ENCODE results near the gene FBXL20. TPM values are rescaled to one million over a fixed set of nuclear protein-coding genes. Genes with fewer than 3 reads are reported as not detected.

The FBXL20 gene
- total RNA-seq, 6 experiments from 2014 or later, result 6.0 to 9.8 (median 8.5) TPM

GRCh38 chr17:39270923-39271322, 130.5 kb downstream of the FBXL20 start:
- Histone ChIP-seq H3K27me3 (no peaks in the 10 kb centered on the region), H3K27ac (no peak overlapping the region), H3K4me1 (no peaks in the 10 kb centered on the region), H3K4me3 (no peak overlapping the region), H3K36me3 (peaks cover 0 to 47% (median 11%) of the 10 kb centered on the region in 4 donors), H3K9me3 (no peaks in the 10 kb centered on the region)
- TF ChIP-seq CTCF (IDR thresholded peaks at IDR 0.05) (peak; percentile 29 to 56 (median 42)), POLR2A (IDR thresholded peaks at IDR 0.05) (no peak)
- ATAC-seq (peak in 2 of 4 donors; percentile 40 to 69), DNase-seq (no peak)
- intact Hi-C loops (cut with DNase I), result no loop called here
- 40% methylated on average over 3 of the region's 3 CpGs for WGBS (ENCODE audit: insufficient coverage, low coverage, low lambda C conversion rate, missing lambda C conversion rate)

GRCh38 chr17:39264119-39264518, 137.3 kb downstream of the FBXL20 start:
- Histone ChIP-seq H3K27me3 (no peaks in the 10 kb centered on the region), H3K4me1 (no peaks in the 10 kb centered on the region), H3K4me3 (no peak overlapping the region), H3K9me3 (no peaks in the 10 kb centered on the region), H3K36me3 (peaks cover 0 to 68% (median 11%) of the 10 kb centered on the region in 4 donors), H3K27ac (no peak overlapping the region)
- WGBS (ENCODE audit: insufficient coverage, low coverage, low lambda C conversion rate, missing lambda C conversion rate), result 80% methylated on average over 5 of the region's 5 CpGs
- ATAC-seq (no peak), DNase-seq (no peak)
- intact Hi-C loops (cut with DNase I), result no loop called here
- TF ChIP-seq CTCF (IDR thresholded peaks at IDR 0.05) (no peak), POLR2A (IDR thresholded peaks at IDR 0.05) (no peak)

GRCh38 chr17:39261286-39261685, 140.1 kb downstream of the FBXL20 start:
- TF ChIP-seq CTCF (IDR thresholded peaks at IDR 0.05) (peak in 2 of 4 donors; percentile 15 to 23), POLR2A (IDR thresholded peaks at IDR 0.05) (no peak)
- Histone ChIP-seq H3K4me1 (peaks cover 0 to 12% (median 5%) of the 10 kb centered on the region in 4 donors), H3K27ac (no peak overlapping the region), H3K27me3 (no peaks in the 10 kb centered on the region), H3K9me3 (no peaks in the 10 kb centered on the region), H3K36me3 (peaks cover 0 to 56% (median 8%) of the 10 kb centered on the region in 4 donors), H3K4me3 (no peak overlapping the region)
- ATAC-seq (no peak), DNase-seq (no peak)
- WGBS (ENCODE audit: insufficient coverage, low coverage, low lambda C conversion rate, missing lambda C conversion rate), result 81% methylated on average over 5 of the region's 7 CpGs
- intact Hi-C loops (cut with DNase I), result no loop called here

- H3K4me3 ChIP-seq, result no peak overlapping the region
- H3K27ac ChIP-seq, result no peak overlapping the region
- no peak for DNase-seq
- H3K36me3 ChIP-seq, result peaks cover 0 to 6% (median 0%) of the 10 kb centered on the region in 4 donors
- no peak for ATAC-seq
- H3K4me1 ChIP-seq, result peaks cover 0 to 18% (median 7%) of the 10 kb centered on the region in 4 donors
- intact Hi-C loops (cut with DNase I), result no loop called here
- TF ChIP-seq CTCF (IDR thresholded peaks at IDR 0.05), result no peak
- TF ChIP-seq POLR2A (IDR thresholded peaks at IDR 0.05), result no peak
- H3K27me3 ChIP-seq, result no peaks in the 10 kb centered on the region
- WGBS (ENCODE audit: insufficient coverage, low coverage, low lambda C conversion rate, missing lambda C conversion rate), result 87% methylated on average over 6 of the region's 7 CpGs
- H3K9me3 ChIP-seq, result no peaks in the 10 kb centered on the region
Measured at GRCh38 chr17:39252788-39253460, 148.5 kb downstream of the FBXL20 start.
